ENCODE results near the gene UMODL1. TPM values are rescaled to one million over a fixed set of nuclear protein-coding genes. Genes with fewer than 3 reads are reported as not detected.

The UMODL1 gene
- total and polyA plus RNA-seq, 8 donors = 0.02 to 0.06 TPM; not detected in 6

DNA sequence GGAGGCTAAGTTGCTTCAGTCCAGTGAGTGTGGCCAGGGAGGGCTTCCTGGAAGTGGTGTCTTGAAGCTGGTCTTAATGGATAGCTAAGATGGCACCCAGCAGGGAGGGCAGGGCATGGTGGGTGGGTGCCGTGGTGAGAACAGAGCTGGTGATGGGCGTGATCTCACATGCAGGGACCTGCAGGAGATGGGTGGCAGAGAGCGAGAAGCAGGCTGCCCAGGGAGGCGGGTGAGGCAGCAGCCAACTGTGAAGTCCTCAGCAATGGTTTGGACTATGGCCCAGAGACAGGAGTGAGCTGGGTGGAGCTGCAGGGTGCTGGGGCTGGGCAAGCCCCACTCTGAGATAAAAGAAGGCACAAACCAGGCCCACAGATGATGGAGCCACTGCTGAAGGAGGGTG lies 50.7 kb downstream of the UMODL1 start:
- DNase-seq (peak in 1 of 6 donors; percentile 30), ATAC-seq (no peak), FAIRE-seq (no peak)
- Histone ChIP-seq H3K36me3 (no peaks in the 10 kb centered on the region), H3K4me1 (peaks cover 0 to 2% (median 0%) of the 10 kb centered on the region in 3 donors), H3K27me3 (no peaks in the 10 kb centered on the region), H3K4me3 (no peak overlapping the region), H3K9me3 (no peaks in the 10 kb centered on the region), H3K27ac (no peak overlapping the region)
- intact Hi-C loops (cut with DNase I) = loop anchor here in 1 of 3 donors (10.0 kb wide), 1 partner anchor 507 kb away; no protein-coding TSS in a partner anchor
- TF ChIP-seq, protein P1, sequence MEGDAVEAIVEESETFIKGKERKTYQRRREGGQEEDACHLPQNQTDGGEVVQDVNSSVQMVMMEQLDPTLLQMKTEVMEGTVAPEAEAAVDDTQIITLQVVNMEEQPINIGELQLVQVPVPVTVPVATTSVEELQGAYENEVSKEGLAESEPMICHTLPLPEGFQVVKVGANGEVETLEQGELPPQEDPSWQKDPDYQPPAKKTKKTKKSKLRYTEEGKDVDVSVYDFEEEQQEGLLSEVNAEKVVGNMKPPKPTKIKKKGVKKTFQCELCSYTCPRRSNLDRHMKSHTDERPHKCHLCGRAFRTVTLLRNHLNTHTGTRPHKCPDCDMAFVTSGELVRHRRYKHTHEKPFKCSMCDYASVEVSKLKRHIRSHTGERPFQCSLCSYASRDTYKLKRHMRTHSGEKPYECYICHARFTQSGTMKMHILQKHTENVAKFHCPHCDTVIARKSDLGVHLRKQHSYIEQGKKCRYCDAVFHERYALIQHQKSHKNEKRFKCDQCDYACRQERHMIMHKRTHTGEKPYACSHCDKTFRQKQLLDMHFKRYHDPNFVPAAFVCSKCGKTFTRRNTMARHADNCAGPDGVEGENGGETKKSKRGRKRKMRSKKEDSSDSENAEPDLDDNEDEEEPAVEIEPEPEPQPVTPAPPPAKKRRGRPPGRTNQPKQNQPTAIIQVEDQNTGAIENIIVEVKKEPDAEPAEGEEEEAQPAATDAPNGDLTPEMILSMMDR (IDR thresholded peaks at IDR 0.05) = no peak
- WGBS, 2 donors = 63 to 83% methylated on average over 4 of the region's 4 CpGs

DNA sequence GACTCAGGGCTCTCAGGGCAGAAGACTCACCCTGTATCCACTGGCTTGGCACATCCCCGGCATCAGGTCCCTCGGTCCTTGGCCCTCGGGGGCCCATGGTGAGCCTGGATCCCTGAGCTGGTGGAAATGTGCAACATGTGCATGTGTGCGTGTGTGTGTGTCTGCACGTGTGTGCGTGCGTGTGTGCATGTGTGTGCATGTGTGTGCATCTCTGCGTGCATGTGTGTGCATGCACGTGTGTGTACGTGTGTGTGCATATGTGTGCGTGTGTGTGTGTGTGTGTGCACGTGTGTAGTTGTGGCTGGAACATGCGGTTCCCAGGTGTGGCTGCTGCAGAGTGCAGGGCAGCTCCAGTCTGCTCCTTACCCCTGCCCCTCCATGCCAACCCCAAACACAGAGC lies 51.3 kb downstream of the UMODL1 start:
- H3K27me3 ChIP-seq = no peaks in the 10 kb centered on the region

GRCh38 chr21:42122808-42123207 lies 51.7 kb downstream of the UMODL1 start:
- no peaks in the 10 kb centered on the region for H3K36me3 ChIP-seq
- no peaks in the 10 kb centered on the region for H3K27me3 ChIP-seq
- ATAC-seq = no peak
- DNase-seq = peak in 1 of 6 donors; percentile 50
- 65 to 74% methylated on average over 13 of the region's 13 CpGs for WGBS, 2 donors
- no peaks in the 10 kb centered on the region for H3K9me3 ChIP-seq
- FAIRE-seq = no peak
- H3K4me3 ChIP-seq = no peak overlapping the region
- TF ChIP-seq, protein P1 (IDR thresholded peaks at IDR 0.05) = no peak
- H3K4me1 ChIP-seq = peaks cover 0 to 2% (median 0%) of the 10 kb centered on the region in 3 donors
- H3K27ac ChIP-seq = no peak overlapping the region
- intact Hi-C loops (cut with DNase I) = loop anchor here in 1 of 3 donors (10.0 kb wide), 1 partner anchor 508 kb away; no protein-coding TSS in a partner anchor

More for the DNA sequence above, 51.3 kb downstream of the UMODL1 start:
- FAIRE-seq (no peak), DNase-seq (no peak), ATAC-seq (no peak)
- 73 to 81% methylated on average over 13 of the region's 13 CpGs for WGBS, 2 donors
- H3K27ac ChIP-seq = no peak overlapping the region
- no peaks in the 10 kb centered on the region for H3K9me3 ChIP-seq
- TF ChIP-seq, protein P1 (IDR thresholded peaks at IDR 0.05) = no peak
- peaks cover 0 to 2% (median 0%) of the 10 kb centered on the region in 3 donors for H3K4me1 ChIP-seq
- no peaks in the 10 kb centered on the region for H3K36me3 ChIP-seq
- intact Hi-C loops (cut with DNase I) = loop anchor here in 1 of 3 donors (10.0 kb wide), 1 partner anchor 508 kb away; no protein-coding TSS in a partner anchor
- no peak overlapping the region for H3K4me3 ChIP-seq

DNA sequence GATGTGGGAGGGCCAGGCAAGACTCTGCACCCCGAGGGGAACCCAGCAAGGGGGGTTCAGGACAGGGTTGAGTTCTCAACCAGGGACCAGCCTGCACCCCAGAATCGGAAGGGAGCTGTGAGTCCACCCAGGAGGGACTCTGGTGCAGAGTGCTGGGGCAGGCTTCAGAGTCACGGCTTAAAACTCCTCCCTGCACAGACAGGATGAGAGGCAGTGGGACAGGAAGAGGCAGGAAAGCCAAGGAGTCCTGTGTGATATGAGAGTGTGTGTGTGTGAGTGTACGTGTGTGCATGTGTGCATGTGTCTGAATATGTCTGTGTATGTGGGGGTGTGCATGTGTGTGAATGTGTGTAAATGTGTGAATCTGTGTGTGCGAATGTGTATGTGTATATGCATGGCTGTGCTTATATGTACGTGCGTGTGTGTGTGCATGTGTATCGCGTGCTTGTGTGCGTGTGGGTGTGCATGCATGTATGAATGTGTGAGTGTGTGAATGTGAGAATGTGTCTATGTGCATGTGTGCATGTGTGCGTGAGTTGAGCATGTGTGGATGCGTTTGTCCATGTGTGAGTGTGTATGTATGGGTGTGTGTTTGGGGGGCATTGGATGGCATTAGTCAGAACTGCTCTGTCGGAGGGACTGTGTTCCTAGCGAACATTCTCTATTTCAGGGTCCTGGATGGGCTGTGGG lies 52.2 kb downstream of the UMODL1 start:
- peak in 1 of 6 donors; percentile 33 for DNase-seq
- ATAC-seq = no peak
- TF ChIP-seq, protein P1 (IDR thresholded peaks at IDR 0.05) = no peak
- WGBS, 2 donors = 76 to 84% methylated on average over 14 of the region's 14 CpGs
- no peaks in the 10 kb centered on the region for H3K36me3 ChIP-seq
- no peak overlapping the region for H3K4me3 ChIP-seq
- H3K9me3 ChIP-seq = no peaks in the 10 kb centered on the region
- H3K27me3 ChIP-seq = no peaks in the 10 kb centered on the region
- H3K4me1 ChIP-seq = peaks cover 0 to 2% (median 0%) of the 10 kb centered on the region in 3 donors
- H3K27ac ChIP-seq = no peak overlapping the region
- intact Hi-C loops (cut with DNase I) = loop anchor here in 1 of 3 donors (10.0 kb wide), 1 partner anchor 509 kb away; no protein-coding TSS in a partner anchor
- no peak for FAIRE-seq

- whole genome bisulfite sequencing, 2 donors = 81 to 86% methylated on average over 13 of the region's 13 CpGs
- no peaks in the 10 kb centered on the region for H3K27me3 ChIP-seq
- DNase-seq = peak in 1 of 6 donors; percentile 43
- TF ChIP-seq, protein P1 (IDR thresholded peaks at IDR 0.05) = no peak
- H3K9me3 ChIP-seq = no peaks in the 10 kb centered on the region
- no peaks in the 10 kb centered on the region for H3K36me3 ChIP-seq
- peaks cover 0 to 2% (median 0%) of the 10 kb centered on the region in 3 donors for H3K4me1 ChIP-seq
- intact Hi-C loops (cut with DNase I) = loop anchor here in 1 of 3 donors (10.0 kb wide), 1 partner anchor 509 kb away; no protein-coding TSS in a partner anchor
- ATAC-seq = no peak
- H3K27ac ChIP-seq = no peak overlapping the region
- no peak overlapping the region for H3K4me3 ChIP-seq
- no peak for FAIRE-seq
Measured at GRCh38 chr21:42124081-42124480, 53.0 kb downstream of the UMODL1 start.

Data from pancreas (tissue), 10 donors.